ENCODE measurements around the gene NPPC.

DNA sequence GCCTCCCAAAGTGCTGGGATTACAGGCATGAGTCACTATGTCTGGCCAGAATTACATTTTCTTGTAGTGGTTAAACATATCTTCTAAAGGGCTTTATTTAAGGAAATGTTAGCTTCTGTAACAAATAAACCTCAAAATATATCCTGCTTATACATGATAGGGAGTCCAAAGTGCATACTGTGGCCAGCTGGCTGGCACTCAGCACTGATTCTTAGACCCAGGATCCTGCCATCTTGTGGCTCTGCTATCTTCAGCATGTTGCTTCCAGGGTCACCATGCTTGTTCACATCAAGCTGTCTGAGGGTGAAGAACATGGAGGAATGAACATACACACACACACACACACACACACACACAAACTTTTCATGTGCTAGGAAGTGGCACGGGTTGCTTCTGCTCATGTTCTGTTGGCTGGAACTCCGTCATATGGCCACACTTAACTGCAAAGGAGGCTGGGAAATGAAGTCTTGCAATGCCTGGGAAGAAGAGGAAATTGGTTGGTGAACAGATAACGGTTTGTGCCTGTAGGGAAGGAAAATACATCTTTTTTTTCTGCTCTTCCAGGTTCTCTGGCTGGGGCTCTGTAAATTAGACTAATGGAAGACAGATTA is 40.0 kb downstream of the NPPC start:
- TF ChIP-seq, protein P1, sequence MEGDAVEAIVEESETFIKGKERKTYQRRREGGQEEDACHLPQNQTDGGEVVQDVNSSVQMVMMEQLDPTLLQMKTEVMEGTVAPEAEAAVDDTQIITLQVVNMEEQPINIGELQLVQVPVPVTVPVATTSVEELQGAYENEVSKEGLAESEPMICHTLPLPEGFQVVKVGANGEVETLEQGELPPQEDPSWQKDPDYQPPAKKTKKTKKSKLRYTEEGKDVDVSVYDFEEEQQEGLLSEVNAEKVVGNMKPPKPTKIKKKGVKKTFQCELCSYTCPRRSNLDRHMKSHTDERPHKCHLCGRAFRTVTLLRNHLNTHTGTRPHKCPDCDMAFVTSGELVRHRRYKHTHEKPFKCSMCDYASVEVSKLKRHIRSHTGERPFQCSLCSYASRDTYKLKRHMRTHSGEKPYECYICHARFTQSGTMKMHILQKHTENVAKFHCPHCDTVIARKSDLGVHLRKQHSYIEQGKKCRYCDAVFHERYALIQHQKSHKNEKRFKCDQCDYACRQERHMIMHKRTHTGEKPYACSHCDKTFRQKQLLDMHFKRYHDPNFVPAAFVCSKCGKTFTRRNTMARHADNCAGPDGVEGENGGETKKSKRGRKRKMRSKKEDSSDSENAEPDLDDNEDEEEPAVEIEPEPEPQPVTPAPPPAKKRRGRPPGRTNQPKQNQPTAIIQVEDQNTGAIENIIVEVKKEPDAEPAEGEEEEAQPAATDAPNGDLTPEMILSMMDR (conservative IDR thresholded peaks at IDR 0.05; ENCODE audit: low read length): no peak
- TF ChIP-seq EZH2phosphoT487 (IDR thresholded peaks at IDR 0.05; ENCODE audit: borderline replicate concordance, low read depth, low read length): no peak

Data from OCI-LY7 (cell line).